GM12878 (cell line): ENCODE results near the gene PLXNA2. TPM values are rescaled to one million over a fixed set of nuclear protein-coding genes. Genes with fewer than 3 reads are reported as not detected.

Experiments
- ATAC-seq: fragments of 200-7000 bp; cut with Tn5 transposase; 3 replicates; pipeline ENCODE4 v1.9.1; 2020; ENCODE audit warnings: mild to moderate bottlenecking, moderate library complexity
- BruUV-seq: library from RNA; stranded (reverse); fragments of 400-500 nt; replicated peaks from 2 replicates; lab custom pipeline; 2021; lab: Mats Ljungman, UMichigan
- CTCF ChIA-PET: fragments of 300-600 bp; sonication (Branson Sonifier 250); formaldehyde crosslinking; extraction: SDS; loops from one replicate; lab custom pipeline; 2021; ENCODE audit warnings: inconsistent platforms; lab: Yijun Ruan, JAX
- POLR2A ChIA-PET: fragments of 350-600 bp; formaldehyde crosslinking; extraction: SDS; loops from one replicate; lab custom pipeline; 2021; ENCODE audit warnings: inconsistent platforms; lab: Charles Lee
- RAD21 ChIA-PET: fragments of 300-600 bp; sonication (Branson Sonifier 250); formaldehyde crosslinking; loops from one replicate; lab custom pipeline; 2023; ENCODE audit warnings: antibody characterized with exemption; ENCODE audit not compliant: unreplicated experiment; lab: Charles Lee
- SMC1A ChIA-PET: fragments of 300-600 bp; sonication (Branson Sonifier 250); formaldehyde crosslinking; loops from one replicate; lab custom pipeline; 2023; ENCODE audit not compliant: unreplicated experiment, uncharacterized antibody; lab: Charles Lee
- DNase-seq: peaks from one replicate; pipeline ENCODE4 v3.0.0-alpha.2; 2011; ENCODE audit warnings: low read depth, low spot score
- FAIRE-seq: peaks from 3 replicates; lab custom pipeline; 2011; peaks lifted over from hg19 to GRCh38; lab: Jason Lieb, UNC
- H2AFZ ChIP-seq: 2 replicates; pipeline ENCODE4 v1.6.0; 2011; ENCODE audit warnings: low read depth, low read length, control low read depth; ENCODE audit not compliant: control insufficient read depth
- H3K27ac ChIP-seq: 2 replicates; pipeline ENCODE4 v1.5.1; 2011; ENCODE audit warnings: control low read depth; ENCODE audit not compliant: control insufficient read depth, insufficient read depth
- H3K27me3 ChIP-seq, 2 experiments: replicated peaks in 1 of 2; 2 replicates each; pipeline versions ENCODE4 v1.6.0 to v1.6.1; 2011; ENCODE audit warnings: low read length in 1 of 2; ENCODE audit not compliant: control insufficient read depth in 2 of 2, insufficient read depth in 2 of 2
- H3K36me3 ChIP-seq, 2 experiments: 2 replicates each; pipeline ENCODE4 v1.5.1; 2011; ENCODE audit warnings: low read length in 1 of 2; ENCODE audit not compliant: control insufficient read depth in 2 of 2, insufficient read depth in 2 of 2
- H3K4me1 ChIP-seq: 2 replicates; pipeline ENCODE4 v1.6.1; 2011; ENCODE audit warnings: mild to moderate bottlenecking, low read length, moderate library complexity, mixed read lengths; ENCODE audit not compliant: control insufficient read depth, insufficient read depth
- H3K4me2 ChIP-seq: 2 replicates; pipeline ENCODE4 v1.6.0; 2011; ENCODE audit warnings: control low read depth; ENCODE audit not compliant: control insufficient read depth, insufficient read depth
- H3K4me3 ChIP-seq: fragments of 200-600 bp; sonication (generic); 2 replicates; pipeline ENCODE4 v1.5.1; 2016
- H3K79me2 ChIP-seq: 2 replicates; pipeline ENCODE4 v1.6.0; 2011; ENCODE audit warnings: low read length; ENCODE audit not compliant: control insufficient read depth, insufficient read depth
- H3K9ac ChIP-seq: 2 replicates; pipeline ENCODE4 v1.8.0; 2011; ENCODE audit warnings: low read length, control low read depth, mixed read lengths; ENCODE audit not compliant: control insufficient read depth, insufficient read depth
- H3K9me3 ChIP-seq: replicated peaks from 3 replicates; pipeline ENCODE4 v1.5.1; 2011; ENCODE audit warnings: mild to moderate bottlenecking, low read length; ENCODE audit not compliant: control insufficient read depth, insufficient read depth
- H4K20me1 ChIP-seq: 2 replicates; pipeline ENCODE4 v1.6.0; 2011; ENCODE audit not compliant: control insufficient read depth, insufficient read depth
- CBX3 ChIP-seq: fragments of 200-600 bp; sonication (generic); IDR thresholded peaks from 2 replicates; pipeline ENCODE4 v1.6.1; 2016; ENCODE audit warnings: low read depth, borderline replicate concordance
- CBX5 ChIP-seq: sonication (generic); IDR thresholded peaks from 2 replicates; pipeline ENCODE4 v1.6.1; 2016; ENCODE audit warnings: low read depth, moderate library complexity, mild to moderate bottlenecking, inconsistent platforms
- EZH2 ChIP-seq: IDR thresholded peaks from 2 replicates; pipeline ENCODE4 v1.6.1; 2012; ENCODE audit warnings: low read depth, mild to moderate bottlenecking, control low read depth, inconsistent platforms, low read length, borderline replicate concordance; ENCODE audit not compliant: control insufficient read depth
- MXI1 ChIP-seq: fragments of 150-350 bp; IDR thresholded peaks from 2 replicates; pipeline ENCODE4 v1.6.1; 2011; ENCODE audit warnings: low read depth, mild to moderate bottlenecking, inconsistent platforms, low read length, improper control_type of control experiment
- POU2F2 ChIP-seq: IDR thresholded peaks from 3 replicates; pipeline ENCODE4 v1.6.1; 2011; ENCODE audit warnings: low read depth, mild to moderate bottlenecking, low read length, borderline replicate concordance
- ZNF274 ChIP-seq: IDR thresholded peaks from one replicate; pipeline ENCODE4 v1.8.0; 2011; ENCODE audit not compliant: insufficient read length, insufficient read depth
- WGBS: methylation state at CpG from one replicate; pipeline ENCODE4 v1.1.6; 2016; ENCODE audit warnings: low lambda C conversion rate; ENCODE audit not compliant: insufficient replicate concordance, insufficient coverage; ENCODE audit errors: missing lambda C conversion rate; 5-methylcytosine and 5-hydroxymethylcytosine counted together
- in situ Hi-C: fragments of 300-500 bp; cut with MboI; formaldehyde crosslinking; loops from 9 replicates; pipeline ENCODE4 v1.14.3; 2018; ENCODE audit warnings: mixed read lengths
- intact Hi-C: fragments of 100-400 bp; cut with micrococcal nuclease; formaldehyde crosslinking; loops from one replicate; pipeline ENCODE4 v1.14.2; 2022; ENCODE audit not compliant: unreplicated experiment
- polyA plus RNA-seq, 11 experiments: library from polyadenylated mRNA; depleted of rRNA in 4 of 11; unstranded in 6 of 11; stranded (reverse) in 5 of 11; fragments of >200 nt; fragmentation: Nextera tagmentation in 4 of 11; fragmentation: Illumina TruSeq in 1 of 11; extraction: Ambion mirVana in 4 of 11; extraction: Trizol in 1 of 11; gene quantifications; 1 replicate in 1 of 11; 2 replicates in 10 of 11; pipeline versions ENCODE4 v1.2.1 to v1.2.3, GENCODE V29; 2011 to 2016; ENCODE audit warnings: inconsistent platforms in 2 of 11, missing spikeins in 2 of 11, low read depth in 1 of 11
- total RNA-seq, 4 experiments: library from RNA; depleted of rRNA in 3 of 4; stranded (reverse); fragments of >200 nt in 3 of 4; fragmentation: Illumina TruSeq in 1 of 4; extraction: Trizol in 1 of 4; gene quantifications; 2 replicates each; pipeline versions ENCODE4 v1.2.1 to v1.2.3, GENCODE V29; 2013 to 2021
- TF ChIP-seq, protein P1 (sequence below): IDR thresholded peaks from 2 replicates; pipeline ENCODE4 v1.6.1; 2012; ENCODE audit warnings: low read depth, low read length, improper control_type of control experiment

Gene PLXNA2
- total and polyA plus RNA-seq, 10 of the 15 experiments (the other 5 are each of a cell fraction or from before 2014, with no cell fraction given), result under 0.01 to 0.08 (median 0.07) TPM; not detected in 4

DNA sequence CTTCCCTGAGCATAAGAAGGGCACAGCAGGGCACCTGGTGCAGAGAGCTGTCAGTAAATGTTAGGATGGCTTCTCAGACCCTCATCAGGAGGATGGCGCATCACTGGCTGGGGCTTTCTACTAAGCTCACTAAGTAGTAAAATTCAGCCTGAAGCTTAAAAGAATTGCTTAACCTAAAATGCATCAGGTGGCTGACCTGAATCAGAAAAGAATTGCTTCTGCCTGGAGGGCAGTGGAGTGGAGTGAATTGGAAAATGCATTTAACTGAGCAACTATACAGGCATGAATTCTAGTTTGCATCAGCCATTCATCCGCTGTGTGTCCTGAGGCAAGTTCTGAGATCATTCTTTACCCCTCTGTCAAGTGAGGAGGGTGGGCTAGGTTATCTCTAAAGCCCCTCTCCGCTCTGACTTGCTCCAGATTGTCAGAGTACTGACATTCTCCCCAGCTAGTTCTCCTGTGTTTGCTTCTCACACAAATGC, 191.2 kb downstream of the PLXNA2 start (continued):
- TF ChIP-seq CBX3 (no peak), EZH2 (no peak), CBX5 (no peak)

DNA sequence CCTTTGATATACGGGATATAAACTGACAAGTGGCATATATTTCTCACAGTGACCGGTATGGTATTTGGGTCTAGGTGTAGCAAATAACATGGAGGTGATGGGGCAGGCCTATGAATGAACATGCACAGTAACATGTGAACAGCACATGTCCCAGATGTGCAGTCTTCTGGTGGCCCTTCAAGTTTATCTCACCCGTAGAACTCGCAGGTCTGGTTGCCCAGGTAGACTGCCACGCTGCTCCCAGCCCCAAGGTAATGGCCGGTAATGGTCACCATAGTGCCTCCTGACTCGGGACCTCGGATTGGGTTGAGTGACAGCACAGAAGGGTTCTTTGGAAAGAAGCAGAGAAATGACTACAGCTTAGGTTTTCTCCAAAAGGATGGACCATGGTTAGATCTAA, 192.0 kb downstream of the PLXNA2 start:
- intact Hi-C loops, result no loop called here
- no peak for DNase-seq
- no peaks in the 10 kb centered on the region for H3K36me3 ChIP-seq
- no peak overlapping the region for H3K4me2 ChIP-seq
- RAD21 ChIA-PET, result no interaction called here
- H3K9ac ChIP-seq, result no peak overlapping the region
- H3K4me3 ChIP-seq, result no peak overlapping the region
- no peaks in the 10 kb centered on the region for H4K20me1 ChIP-seq
- CTCF ChIA-PET, result no interaction called here
- H3K27me3 ChIP-seq, result peaks cover 0 to 8% of the 10 kb centered on the region in 2 experiments; a peak in 3 of 4 replicates
- no peak overlapping the region for H2AFZ ChIP-seq
- no TSS peak for BruUV-seq
- H3K4me1 ChIP-seq, result no peaks in the 10 kb centered on the region
- WGBS, result 25% methylated on average over 8 of the region's 8 CpGs
- no peak for FAIRE-seq
- no peak overlapping the region for H3K27ac ChIP-seq
- no peaks in the 10 kb centered on the region for H3K79me2 ChIP-seq
- TF ChIP-seq ZNF274, result no peak
- no peak for TF ChIP-seq POU2F2
- no peak for TF ChIP-seq MXI1
- TF ChIP-seq, protein P1, sequence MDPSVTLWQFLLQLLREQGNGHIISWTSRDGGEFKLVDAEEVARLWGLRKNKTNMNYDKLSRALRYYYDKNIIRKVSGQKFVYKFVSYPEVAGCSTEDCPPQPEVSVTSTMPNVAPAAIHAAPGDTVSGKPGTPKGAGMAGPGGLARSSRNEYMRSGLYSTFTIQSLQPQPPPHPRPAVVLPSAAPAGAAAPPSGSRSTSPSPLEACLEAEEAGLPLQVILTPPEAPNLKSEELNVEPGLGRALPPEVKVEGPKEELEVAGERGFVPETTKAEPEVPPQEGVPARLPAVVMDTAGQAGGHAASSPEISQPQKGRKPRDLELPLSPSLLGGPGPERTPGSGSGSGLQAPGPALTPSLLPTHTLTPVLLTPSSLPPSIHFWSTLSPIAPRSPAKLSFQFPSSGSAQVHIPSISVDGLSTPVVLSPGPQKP, result no peak
- TF ChIP-seq, all 136 proteins: peak for 0
- in situ Hi-C loops, result no loop called here
- ChIA-PET POLR2A (no interaction called here), SMC1A (interaction anchor here (0.6 kb wide), 1 partner anchor 454 kb away, joined by 4 read pairs; no protein-coding TSS in a partner anchor)
- no peak for ATAC-seq
- H3K9me3 ChIP-seq, result no peaks in the 10 kb centered on the region
